ENCODE measurements around the gene SLC9A9.

The SLC9A9 gene

DNA sequence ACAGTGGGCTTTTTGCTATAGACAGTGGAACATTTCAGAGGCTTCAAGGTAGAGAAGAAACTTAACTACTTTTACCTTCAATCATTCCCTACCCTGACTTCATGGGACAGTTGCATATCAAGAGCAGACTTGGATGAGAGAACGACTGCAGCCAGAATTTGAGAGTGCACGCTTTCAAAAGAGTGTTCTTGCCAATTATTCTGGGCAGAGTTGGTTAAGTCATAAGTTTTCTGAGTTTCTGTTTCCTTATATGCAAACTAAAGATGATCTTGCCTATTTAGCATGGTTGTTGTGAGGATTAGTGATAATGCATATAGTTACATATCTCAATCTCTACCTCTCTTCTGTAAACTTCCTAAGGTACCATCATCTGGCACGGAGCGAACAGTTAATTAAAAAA, 7.6 kb downstream of the SLC9A9 start:
- DNase-seq, result no peak

DNA sequence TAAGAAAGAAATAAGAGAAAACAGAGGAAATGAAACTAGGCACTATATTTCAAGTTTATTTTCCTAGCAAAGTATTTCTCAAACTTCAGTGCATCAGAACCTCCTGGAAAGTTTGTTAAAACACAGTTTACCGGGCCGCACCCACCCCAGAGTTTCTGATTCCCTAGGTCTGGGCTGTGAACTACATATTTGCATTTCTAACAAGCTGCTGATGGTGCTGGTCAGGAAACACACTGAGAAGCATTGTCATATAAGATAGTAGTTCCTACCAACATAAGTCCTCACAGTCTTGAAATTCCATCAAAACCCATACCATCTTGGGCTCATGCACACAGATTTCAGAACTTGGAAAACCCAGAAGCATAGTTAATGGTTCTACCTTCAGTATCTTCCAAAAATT, 8.3 kb downstream of the SLC9A9 start:
- DNase-seq, result no peak

DNA sequence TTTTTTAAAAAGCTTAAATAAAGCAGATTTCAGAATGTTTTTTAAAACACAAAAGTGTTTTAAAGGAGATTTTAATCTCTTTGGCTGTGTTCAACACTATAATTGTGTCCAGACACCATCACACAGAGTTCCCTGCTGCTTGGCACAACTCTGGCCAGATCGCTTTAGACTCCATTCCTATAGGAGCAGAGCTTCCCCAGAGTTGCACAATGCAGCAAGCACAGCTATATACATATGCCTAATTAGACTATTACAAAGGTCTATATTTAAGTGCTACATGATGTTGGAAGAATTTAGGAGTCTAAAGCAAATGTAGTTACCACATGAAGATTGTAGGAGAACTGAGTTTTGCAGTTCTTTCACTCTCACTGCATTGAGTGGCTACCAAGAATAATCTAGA, 11.2 kb downstream of the SLC9A9 start:
- no peak for DNase-seq

DNA sequence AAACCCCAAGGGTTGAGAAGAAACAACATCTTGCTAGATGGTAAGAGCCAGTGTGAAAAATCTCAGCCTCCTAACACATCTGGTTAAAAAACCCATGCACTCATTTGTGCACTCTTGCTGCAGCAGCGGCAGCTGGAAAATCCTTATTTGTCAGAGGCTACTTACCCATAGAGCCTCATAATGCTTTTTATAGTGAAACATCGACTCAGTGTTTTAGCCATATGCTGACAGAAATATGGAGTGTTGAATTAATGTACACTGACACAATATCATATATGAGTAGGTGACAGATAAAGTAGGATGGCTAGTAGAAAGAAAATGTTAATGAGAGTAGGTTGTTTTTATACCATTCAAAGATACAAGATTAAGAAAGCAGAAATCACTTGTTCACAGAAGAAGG, 13.0 kb downstream of the SLC9A9 start:
- no peak for DNase-seq

DNA sequence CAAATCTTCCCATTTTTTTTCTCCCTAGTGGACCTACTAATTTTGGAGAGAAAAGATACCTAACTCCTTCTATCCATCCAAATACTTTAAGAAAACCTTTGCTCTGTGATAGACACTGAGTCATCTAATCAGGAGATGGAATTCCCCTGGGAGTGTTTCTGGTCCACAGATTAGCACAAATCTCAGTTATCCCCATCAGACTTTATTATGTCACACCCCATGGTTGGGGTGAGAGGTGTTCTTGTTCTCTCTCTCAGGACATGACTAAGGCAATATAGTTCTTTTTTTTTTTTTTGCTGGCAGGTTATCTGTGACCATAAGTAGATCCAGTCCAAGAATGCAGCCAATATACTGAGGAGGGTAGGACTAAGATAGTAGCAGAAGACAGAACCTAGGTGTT, 15.8 kb downstream of the SLC9A9 start:
- DNase-seq, result no peak

DNA sequence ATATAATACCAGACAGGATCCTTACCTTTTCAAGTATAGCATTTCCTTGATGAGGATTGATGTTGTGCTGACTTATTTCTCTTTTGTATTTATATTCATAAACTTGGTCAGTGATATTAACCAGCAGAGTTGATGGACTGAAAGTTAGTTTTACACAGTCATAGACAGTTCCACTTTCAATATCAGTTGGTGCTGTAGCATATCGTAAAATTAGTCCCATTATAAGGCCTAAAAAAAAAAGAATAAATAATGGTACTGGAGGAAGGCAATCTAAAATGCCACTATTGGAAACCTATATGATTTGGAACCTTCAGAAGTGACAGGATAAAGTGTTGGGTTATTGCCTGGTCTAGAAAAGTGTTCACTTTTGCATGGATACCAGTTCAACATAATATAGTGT, 16.3 kb downstream of the SLC9A9 start:
- no peak for DNase-seq

DNA sequence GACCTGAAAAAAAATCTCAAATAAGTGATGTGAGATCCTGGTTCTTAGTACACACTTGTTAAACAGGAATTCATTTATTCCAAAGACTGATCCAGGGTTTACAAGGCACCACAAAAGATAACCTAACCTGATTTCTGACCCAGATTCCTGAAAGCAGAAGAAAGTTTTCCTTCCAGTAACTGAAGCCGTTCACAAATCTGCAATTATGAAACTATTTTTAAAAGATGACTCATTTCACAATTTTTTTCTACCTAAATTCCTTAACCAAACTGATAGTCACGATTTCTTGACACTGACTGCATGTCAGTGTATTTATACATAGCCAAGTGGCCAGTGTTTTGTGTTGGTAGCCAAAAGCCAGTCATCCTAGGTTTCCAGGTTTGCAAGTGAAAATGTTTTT, 17.1 kb downstream of the SLC9A9 start:
- DNase-seq, result peak; percentile 35

DNA sequence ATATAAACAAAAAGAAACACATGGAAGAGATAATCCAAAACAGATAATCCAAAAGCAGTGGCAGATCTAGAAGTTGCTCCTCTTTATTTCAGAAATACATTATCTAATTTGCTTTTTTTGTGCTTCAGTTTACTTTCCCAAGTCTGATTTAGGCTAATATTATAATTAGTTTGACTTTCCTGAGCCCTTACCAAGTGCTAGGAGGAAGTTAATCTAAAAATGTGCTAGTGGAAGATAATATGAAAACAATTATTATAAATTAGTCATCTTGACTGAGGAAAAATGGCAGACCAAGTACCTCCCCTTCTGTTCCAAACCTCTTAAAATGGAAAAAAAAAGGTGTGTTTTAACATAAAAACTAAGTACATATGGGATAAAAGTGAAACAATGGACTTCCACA, 17.5 kb downstream of the SLC9A9 start:
- no peak for DNase-seq

DNA sequence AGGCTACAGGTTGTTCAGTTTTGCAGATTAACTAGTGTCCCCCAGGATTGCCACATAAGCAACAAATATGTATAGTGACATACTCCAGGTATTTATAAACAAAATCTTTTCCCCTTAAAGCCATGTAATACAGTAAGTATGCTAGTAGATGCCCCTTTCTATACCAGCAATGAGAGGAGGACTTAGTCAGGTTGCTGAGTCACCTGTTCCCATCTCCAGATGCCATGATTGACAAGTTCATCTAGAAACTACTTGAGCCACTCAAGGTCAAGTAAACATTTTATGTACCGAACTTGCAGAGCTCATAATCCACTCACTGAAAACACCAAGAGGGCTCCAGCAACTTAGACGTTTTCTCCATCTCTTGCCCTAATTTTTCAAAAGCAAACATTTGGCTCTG, 18.2 kb downstream of the SLC9A9 start:
- DNase-seq, result no peak

DNA sequence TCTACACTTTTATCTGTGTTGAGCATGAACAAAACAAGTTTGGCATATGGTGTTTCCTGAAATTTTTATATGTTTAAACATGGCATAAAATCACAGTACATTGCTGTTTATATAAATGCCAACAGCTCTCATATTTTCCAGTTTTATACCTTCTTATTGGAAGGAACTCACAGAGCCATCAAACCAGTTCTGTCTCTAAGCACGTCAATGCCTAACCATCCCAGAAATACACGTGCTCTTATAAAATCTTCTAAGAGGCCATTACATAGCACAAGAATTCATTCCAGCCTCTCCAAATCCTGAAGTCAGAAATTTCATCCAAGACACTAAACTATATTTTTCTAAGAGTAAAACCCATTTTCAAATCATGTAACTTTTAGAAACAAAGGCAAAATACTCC, 20.8 kb downstream of the SLC9A9 start:
- DNase-seq, result no peak

DNA sequence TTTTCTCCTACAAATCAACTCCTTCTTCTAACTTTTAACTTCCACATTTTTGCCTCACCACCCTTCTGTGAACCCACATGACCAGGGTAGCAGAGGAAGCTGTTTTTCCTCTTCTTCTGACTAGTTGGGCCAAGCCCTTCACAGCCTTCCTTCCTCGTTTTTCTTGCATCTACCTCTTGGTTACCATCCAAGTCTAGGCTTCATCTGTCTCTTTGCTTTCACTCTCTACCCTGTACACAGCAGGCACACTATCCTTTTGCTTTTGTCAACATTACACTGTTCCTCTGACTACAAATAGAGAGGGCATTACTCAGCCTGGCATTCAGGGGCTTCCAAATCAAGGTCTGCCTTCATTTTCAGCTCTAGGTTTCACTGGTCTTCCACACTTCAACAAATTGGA, 22.0 kb downstream of the SLC9A9 start:
- peak; percentile 7 for DNase-seq

DNA sequence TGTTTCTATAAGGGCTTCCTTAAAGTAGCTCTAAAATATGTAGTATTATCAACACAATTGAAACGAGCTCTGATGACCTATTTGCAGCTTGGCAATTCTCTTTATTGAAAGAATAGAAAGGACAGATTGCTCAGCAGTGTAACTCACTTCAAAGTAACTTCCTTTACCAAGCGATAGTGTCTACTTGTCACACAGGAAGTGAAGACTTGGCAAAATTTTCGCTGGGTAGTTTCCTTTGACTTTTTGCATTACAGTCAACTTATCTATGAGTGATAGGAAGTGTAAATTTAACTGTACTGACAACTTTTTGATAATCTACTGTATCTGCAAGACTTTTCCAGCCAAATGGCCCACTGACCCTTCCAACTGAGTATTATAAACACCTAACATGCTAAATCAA, 22.8 kb downstream of the SLC9A9 start:
- no peak for DNase-seq

DNA sequence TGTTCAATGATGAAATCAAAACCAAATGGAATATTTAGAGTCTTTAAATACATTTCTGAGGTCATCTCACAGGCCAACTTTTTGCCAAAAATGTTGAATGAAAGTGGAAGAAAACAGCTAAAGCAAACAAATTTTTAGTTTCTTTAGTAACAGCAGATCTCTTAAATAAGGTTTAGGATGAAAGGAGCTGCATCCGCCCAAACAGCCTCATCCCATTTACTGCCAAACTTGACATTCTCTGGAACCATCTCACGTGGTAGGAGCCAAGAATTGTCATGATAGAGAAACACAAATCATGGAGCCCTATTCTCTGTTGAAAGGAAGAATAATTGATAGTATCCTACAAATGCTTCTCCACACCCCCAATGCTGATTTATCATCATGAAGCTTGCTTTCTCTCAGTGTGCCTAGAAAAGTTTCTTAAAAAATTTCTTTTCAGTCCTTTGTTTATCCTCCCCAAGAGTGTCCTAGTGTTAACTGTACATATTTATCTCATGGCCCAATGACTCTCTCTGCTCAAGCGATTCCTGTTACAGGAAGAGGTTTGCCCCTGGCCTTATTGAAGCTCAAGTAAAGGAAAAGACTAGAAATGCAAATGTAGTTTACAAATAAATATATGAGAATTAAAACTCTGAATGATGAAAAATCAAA, 23.4 kb downstream of the SLC9A9 start:
- DNase-seq, result no peak

DNA sequence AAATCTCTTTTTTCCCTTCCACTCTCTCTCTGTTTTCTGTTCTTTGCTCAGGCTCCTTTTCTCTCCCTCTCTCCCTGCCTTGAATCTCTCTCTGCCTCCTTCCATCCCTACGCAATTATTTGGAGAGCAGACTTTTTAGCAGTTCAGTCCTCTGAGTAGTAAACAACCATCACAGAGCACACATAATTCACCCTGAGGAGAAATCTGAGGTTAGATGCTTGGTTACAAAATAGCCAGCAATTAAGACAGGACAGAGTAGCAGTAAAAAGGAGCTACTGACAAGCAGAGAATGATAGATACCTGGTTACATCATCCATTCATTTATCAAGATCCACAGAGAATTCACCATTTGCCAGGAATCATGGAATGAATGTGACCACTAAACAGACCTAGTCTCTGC, 25.5 kb downstream of the SLC9A9 start:
- DNase-seq, result no peak

DNA sequence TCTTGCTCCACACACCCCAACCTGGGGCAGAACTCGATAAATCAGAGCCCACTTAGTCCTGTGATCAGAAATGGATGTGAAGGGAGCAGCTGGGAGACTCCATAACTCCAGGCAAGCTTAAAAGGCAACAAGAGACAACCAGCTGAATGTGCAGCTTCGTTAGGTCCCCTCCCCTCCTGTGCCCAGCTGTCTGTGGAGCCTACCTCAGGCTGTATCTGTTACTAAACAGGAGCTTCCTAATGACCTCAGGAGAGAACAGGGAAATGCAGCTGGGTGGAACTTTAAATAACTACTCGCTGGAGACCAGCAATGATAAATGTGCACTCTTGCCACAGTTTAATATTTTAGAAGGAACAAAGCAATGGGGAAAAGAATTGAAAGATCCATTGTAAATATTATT, 25.9 kb downstream of the SLC9A9 start:
- DNase-seq, result no peak

DNA sequence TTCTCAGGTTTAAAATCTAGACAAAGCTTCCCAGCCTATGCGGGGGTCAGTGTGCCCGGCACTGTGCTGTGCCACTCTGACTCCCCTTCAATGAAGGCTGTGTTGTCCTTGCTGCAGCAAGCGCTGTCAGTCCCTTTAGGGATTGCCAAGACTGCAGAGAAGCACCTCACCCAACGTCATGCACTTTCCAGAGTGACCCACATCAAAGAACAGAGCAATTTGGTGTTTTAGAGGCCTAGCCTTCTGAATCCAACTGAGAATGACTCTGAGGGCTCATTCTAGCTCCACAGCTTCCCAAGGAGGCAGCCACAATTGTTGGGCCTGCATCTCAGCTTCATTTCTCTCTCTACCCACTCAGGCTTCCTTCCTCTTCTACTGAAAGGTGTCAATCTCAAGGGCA, 26.4 kb downstream of the SLC9A9 start:
- DNase-seq, result no peak

DNA sequence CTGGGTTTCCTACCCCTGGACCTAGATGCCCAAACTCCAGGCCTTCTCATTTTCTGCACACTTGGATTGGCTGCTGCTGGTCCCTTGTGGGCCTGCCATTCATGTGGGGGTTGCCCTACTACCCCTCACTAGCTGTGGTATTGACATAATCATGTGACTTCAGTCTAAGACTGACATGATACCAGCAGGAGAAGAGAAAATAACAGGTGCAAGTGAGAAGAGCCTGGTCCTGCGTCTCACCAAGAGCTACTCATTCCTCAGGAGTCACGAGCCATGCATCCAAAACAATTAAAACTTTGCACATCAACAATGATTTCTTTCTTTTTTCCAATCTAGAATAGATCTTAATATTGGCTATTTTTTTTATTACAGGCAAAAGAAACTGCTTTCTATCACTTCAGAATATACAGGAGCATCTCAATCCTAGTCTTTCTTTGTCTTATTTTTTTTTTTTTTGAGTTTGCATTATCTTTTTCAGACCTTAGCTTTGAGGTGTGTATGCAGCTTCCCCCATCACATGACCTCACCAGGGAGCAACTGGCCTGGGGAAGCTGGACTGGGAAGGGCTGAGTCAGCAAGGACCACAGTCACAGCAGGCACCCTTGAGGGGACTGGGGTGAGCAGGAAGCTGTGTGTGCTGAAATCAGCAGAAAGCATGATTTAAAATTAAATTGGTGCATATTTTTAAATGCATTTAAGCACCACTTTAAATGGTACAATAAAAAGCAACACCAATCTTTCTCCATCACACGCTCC, 27.6 kb downstream of the SLC9A9 start:
- DNase-seq, result no peak

DNA sequence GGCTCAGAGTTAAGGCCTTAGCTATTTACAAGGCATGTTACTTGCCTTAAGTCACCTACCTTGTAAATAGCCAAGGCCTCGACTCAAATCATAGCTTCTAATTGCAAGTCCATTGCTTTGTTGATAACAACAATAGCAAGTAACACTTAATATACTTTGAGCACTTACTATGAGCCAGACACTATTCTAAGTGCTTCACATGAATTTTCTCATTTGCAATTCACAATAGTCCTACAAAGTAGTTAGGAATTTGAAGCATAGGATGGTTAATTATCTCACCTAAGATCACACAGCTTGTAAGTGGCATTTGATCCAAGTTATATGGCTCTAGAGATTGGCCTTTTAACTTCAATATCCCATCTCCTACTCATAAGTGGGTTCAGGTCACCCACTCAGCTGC, 28.4 kb downstream of the SLC9A9 start:
- DNase-seq, result no peak

DNA sequence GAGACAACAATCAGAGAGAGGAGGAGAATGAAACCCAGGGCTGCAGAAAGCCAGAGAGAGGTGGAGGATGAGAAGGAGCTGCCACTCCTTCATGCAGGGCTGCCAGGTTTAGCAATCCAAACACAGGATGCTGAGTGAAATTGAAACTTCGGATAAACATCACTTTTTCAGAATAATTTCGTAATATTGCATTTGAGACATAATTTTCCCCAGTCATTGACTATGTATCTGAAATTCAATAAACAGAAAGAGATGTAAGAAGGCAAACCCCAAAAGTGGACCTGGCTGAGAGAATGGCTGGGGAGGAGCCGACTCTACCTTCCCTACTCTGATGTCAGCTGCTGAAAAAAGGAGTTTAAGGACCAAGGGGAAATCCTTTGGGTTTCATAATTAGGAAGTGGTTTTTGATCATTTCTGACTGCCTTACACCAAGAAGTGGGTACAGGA, 33.8 kb downstream of the SLC9A9 start:
- DNase-seq, result no peak

DNA sequence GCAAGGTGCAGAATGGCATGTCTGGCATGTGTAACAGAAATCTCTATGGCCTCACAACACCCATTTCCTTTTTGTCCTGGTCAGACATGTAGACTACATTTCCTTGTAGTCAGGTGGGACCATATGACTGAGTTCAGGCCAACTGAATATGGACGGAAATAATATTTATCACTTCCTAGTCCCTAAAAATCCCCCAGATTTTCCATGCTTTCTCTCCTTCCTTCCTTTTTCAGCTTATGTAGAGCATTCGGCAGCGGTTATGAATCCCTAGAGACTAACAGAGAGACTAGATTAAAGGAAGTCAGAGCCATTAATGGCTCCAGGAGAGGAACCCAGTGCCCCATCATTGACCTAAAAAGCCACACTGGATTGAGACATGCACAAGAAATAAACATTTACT, 35.8 kb downstream of the SLC9A9 start:
- no peak for DNase-seq

DNA sequence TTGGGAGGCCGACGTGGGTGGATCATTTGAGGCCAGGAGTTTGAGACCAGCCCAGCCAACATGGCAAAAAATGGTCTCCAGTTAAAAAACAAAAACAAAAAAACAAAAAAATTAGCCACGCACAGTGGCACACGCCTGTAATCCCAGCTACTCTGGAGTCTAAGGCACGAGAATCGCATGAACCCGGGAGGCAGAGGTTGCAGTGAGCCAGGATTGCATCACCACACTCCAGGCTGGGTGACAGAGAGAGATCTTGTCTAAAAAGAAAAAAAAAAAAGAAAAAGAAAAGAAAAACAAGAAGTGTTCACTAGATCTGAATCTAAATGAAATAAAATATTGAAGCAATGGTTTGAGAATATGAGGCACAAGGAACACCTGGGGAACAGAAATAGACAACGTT, 36.7 kb downstream of the SLC9A9 start:
- no peak for DNase-seq

DNA sequence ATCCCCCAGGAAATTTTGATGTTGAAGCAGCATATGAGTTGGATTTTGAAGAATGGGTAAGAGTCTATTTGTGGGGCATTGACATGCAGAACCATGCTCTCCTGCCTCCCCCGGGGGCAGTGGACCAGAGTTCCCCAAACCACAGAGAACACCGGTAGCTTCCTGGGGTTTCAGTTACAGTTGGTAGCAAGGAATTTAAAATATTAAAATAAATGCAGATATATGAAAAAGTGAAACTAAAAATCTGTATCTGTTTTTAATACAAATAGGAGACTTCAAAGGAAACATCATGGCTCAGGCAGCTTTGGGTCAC, 37.4 kb downstream of the SLC9A9 start:
- no peak for DNase-seq

DNA sequence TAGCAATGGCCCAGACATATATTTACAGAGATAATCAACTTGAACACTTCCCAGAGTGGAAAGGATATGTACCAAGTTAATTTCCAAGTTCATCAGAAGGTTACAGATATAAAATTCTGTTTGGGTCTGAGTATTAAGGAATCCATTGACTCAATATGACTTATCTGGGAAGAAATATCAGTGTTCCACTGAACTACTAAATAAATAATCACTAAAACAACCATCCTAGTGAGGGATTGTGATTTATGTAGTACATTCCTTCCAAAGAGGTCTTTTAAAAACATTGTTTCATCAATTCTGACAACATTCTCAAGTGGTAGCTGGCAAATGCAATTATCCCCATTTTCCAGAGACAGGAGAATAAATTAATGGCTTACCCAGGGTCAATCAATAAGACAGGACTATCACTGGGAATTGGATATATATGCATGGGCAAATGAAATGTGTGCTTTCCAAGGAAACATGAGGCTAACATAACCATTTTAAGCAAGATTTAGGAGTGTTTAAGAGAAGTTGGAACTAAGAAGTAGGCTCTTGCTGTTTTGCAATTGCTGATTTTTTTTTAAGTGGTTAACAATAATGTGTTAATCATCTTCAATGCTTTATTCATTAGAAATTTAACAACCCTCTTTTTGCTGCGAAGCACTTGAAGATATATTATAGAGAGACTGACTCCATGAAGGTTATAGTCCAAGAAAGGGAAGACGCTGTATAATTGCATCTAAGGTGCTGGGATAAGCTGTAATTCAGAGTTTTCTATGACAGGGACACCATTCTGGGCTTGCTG, 37.9 kb downstream of the SLC9A9 start:
- no peak for DNase-seq

DNA sequence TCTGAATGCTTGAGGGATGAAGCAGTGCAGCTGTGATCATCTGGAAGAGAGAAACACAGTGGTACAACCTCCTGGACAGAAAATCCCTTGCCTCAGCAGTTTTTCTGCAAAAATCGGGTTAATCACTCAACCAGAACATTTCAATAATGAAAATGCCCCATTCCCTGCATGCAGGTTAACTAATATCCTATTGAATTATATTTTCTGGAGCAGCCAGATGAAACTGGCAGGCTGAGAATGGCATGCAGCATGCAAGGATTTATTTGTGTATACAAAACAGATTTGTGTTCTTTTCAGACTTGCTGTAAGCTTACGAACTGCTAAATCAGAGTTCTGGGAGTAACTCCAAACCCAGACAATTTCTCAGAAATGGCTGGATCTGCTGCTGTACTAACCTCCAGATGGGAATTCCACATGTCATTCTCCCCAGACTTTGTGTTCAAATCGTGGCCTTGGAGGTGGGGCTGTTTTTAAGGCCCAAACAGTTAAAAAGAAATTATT, 39.1 kb downstream of the SLC9A9 start:
- no peak for DNase-seq
